Neutrophil (primary cell): ENCODE data around the gene DENND1A.

ENCODE experiments used
- H3K27ac ChIP-seq: fragments of 200-600 bp; sonication (generic); 2 replicates; pipeline ENCODE4 v1.5.1; 2016; ENCODE audit warnings: mild to moderate bottlenecking, moderate library complexity
- H3K27me3 ChIP-seq: fragments of 200-600 bp; sonication (generic); 2 replicates; pipeline ENCODE4 v1.6.0; 2016; ENCODE audit warnings: mild to moderate bottlenecking
- H3K36me3 ChIP-seq: fragments of 200-600 bp; sonication (generic); 2 replicates; pipeline ENCODE4 v1.5.1; 2017
- H3K4me1 ChIP-seq, 2 experiments: fragments of 200-600 bp in 1 of 2; sonication (generic) in 1 of 2; 1 replicate in 1 of 2; 2 replicates in 1 of 2; pipeline versions ENCODE4 v1.5.1 to v1.6.1; 2013 to 2016; ENCODE audit warnings: low read depth in 1 of 2, low read length in 1 of 2, mild to moderate bottlenecking in 1 of 2, moderate library complexity in 1 of 2; ENCODE audit not compliant: control insufficient read depth in 1 of 2, insufficient read depth in 1 of 2
- H3K4me3 ChIP-seq, 2 experiments: fragments of 200-600 bp in 1 of 2; sonication (generic) in 1 of 2; 1 replicate in 1 of 2; 2 replicates in 1 of 2; pipeline ENCODE4 v1.5.1; 2013 to 2016; ENCODE audit warnings: low read depth in 1 of 2, low read length in 1 of 2, mild to moderate bottlenecking in 1 of 2, moderate library complexity in 1 of 2
- H3K9me3 ChIP-seq: fragments of 200-600 bp; sonication (generic); 2 replicates; pipeline ENCODE4 v1.5.1; 2016
- CTCF ChIP-seq: fragments of 200-600 bp; sonication (generic); IDR thresholded peaks from 2 replicates; pipeline ENCODE4 v1.5.1; 2016; ENCODE audit warnings: antibody characterized with exemption

The DENND1A gene

GRCh38 chr9:123497830-123498229, 432.1 kb downstream of the DENND1A start:
- Histone ChIP-seq H3K36me3 (no peaks in the 10 kb centered on the region), H3K9me3 (no peaks in the 10 kb centered on the region), H3K4me1 (no peaks in the 10 kb centered on the region), H3K27me3 (no peaks in the 10 kb centered on the region), H3K4me3 (no peak overlapping the region), H3K27ac (no peak overlapping the region)
- no peak for TF ChIP-seq CTCF

GRCh38 chr9:123495731-123496130, 434.2 kb downstream of the DENND1A start:
- Histone ChIP-seq H3K27me3 (no peaks in the 10 kb centered on the region), H3K9me3 (no peaks in the 10 kb centered on the region), H3K27ac (no peak overlapping the region), H3K36me3 (no peaks in the 10 kb centered on the region), H3K4me3 (no peak overlapping the region), H3K4me1 (no peaks in the 10 kb centered on the region)
- no peak for TF ChIP-seq CTCF

GRCh38 chr9:123493627-123494026, 436.3 kb downstream of the DENND1A start:
- TF ChIP-seq CTCF: no peak

GRCh38 chr9:123490688-123491087, 439.2 kb downstream of the DENND1A start:
- TF ChIP-seq CTCF: no peak
- Histone ChIP-seq H3K9me3 (no peaks in the 10 kb centered on the region), H3K27me3 (no peaks in the 10 kb centered on the region), H3K4me3 (no peak overlapping the region), H3K27ac (no peak overlapping the region), H3K4me1 (no peaks in the 10 kb centered on the region), H3K36me3 (peaks cover 3% of the 10 kb centered on the region)

More at GRCh38 chr9:123493627-123494026, 436.3 kb downstream of the DENND1A start:
- H3K9me3 ChIP-seq: no peaks in the 10 kb centered on the region
- no peaks in the 10 kb centered on the region for H3K4me1 ChIP-seq
- H3K36me3 ChIP-seq: peaks cover 3% of the 10 kb centered on the region
- no peak overlapping the region for H3K27ac ChIP-seq
- H3K27me3 ChIP-seq: no peaks in the 10 kb centered on the region
- no peak overlapping the region for H3K4me3 ChIP-seq

- Histone ChIP-seq H3K4me1 (no peaks in the 10 kb centered on the region), H3K9me3 (no peaks in the 10 kb centered on the region), H3K36me3 (peaks cover 3% of the 10 kb centered on the region), H3K4me3 (no peak overlapping the region), H3K27me3 (no peaks in the 10 kb centered on the region), H3K27ac (no peak overlapping the region)
- TF ChIP-seq CTCF: no peak
Measured at GRCh38 chr9:123488722-123489321, 441.1 kb downstream of the DENND1A start.
